Activated T-cell treated with anti-CD3 and anti-CD28 coated beads, Interleukin-2, amount 50 U/mL, for 48 hours (primary cell): ENCODE data around the gene DNMT3A.
"Not testable (repeated sequence)": the region's sequence is repeated elsewhere in the genome, so short reads cannot be mapped to it uniquely, and the experiment has no call there.

Experiments
- DNase-seq, 2 experiments: peaks; one replicate each; pipeline ENCODE4 v3.0.0-alpha.2; 2020

Gene DNMT3A

DNA sequence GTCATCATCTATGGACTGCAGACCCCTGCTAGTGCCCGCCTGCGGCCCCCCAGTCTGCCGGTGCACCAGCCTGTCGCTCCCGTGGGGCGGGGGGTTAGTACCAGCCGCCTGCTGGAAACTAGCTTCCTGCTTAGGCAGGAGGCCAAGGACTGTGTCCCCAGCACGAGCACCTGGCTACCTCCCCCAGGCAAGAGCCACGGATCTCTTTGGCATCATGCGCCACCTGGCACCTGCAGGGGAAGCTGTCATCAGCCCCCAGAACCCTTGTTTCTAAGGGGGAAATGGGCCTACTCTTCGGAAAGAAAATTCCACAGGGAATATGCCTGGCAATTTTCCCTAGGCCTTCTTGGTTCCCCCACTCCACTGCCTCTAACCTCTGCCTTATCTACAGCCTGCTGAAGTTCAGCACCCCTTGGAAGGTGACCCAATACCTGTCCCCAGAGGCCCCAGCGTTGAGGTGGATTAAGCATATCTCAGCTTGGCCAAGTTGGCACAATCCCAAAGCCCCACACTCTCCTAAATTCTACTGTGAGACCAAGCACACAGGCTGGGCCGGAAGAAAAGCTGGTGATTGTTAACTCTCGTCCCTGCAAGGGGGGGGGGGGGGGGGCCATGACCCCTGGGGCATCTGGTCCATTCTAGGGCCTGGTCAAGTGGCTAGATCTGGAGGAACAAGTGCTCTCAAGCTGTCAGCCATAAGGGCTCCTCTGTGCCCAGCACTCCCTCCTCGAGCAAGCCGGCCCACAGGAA is 111.4 kb downstream of the DNMT3A start:
- DNase-seq: no peak

DNA sequence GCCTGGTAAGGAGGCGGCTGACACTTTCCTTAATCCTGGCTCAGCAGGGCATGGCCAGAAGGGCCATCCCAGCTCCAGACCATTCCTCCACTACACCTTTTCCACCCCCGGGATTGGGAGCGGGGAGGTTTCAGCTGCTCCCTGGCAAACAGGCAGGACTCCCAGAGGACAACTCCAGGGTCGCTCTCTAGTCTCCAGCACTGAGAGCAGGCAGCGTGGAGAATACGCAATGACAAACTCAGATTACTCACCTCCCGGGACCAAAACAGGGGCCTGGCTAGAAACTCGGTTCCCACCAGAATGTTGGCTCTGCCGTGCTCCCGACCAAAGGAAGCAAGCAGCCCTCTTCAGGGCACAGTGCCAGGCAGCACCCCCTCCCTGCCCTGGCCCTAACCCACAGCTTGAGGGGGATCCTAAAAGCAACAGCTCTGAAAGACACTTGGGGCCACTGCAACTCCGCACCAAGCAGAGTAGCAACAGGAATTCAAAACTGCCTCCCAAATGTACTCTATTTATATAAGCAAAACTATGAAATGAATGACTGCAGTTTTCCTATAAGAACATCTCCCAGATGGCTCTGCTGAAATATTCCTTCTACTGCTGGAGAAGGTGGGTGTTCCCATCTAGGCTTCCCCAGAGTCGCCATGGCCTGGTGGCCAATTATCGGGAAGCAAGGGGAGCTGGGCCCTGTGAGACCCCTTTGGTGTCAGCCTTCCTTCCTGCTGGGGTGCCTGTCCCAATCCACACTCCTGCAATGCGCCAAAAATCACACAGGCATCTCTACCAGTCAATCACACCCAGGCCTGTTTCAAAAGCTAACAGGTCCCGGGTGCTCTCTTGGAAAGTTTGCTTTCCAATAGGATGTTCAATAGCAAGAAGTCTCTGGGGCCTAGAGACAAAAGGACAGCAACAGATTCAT is 112.2 kb downstream of the DNMT3A start:
- DNase-seq: no peak

DNA sequence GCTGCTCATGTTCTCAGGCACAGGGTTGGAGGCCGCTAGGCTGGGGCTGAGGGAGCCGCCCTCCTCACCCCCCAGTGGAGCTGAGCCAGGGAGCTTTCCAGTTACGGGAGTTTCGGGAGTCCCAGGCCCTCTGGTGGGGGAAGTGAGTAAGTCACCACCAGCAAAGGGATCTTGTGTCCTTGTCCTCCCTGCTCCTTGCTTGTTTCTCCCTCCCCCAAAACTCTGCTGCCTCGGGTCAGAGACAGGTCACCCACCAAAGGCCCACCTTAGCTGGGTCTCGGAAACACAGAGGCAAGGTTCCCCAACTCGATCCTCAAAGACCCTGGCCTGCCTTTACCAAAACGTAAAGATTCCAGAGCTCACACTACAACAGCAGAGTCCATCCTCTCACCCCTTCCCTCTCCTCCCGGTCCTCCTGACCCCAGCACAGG is 112.9 kb downstream of the DNMT3A start:
- DNase-seq: peak; percentile 56 to 65

DNA sequence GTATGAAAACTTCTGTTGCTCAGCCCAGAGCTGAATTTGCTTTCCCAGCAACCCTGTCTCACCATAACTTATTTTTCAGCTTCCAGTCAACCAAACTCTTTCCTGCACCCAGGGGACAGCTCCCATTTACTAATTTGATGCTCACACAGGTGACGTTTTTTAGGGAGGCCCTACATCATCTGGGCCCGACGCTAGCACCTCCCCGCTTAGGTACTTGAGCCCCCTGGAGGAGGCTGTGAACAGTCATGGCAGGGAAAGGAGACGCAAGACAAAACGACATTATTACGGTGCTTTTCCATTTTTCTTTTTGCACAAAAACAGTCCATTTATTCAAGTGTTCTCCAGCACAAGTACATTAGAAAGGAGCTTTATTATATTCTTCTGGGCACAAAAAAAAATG is 114.1 kb downstream of the DNMT3A start:
- no peak for DNase-seq

DNA sequence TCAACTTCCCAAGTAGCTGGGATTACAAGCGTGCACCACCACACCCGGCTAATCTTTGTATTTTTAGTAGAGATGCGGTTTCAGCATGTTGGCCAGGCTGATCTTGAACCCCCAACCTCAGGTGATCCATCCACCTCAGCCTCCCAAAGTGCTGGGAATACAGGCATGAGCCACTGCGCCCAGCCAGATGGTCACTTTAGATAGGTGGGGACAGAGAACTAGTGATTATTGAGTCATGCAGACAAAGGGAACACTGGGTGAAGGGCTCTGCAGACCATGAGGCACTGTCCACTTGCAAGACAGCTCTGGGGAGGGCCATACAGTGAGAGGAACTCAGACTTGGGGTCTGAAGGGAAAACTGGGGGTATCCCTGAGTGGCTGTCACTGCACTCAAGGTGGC is 114.9 kb downstream of the DNMT3A start:
- DNase-seq: no peak

DNA sequence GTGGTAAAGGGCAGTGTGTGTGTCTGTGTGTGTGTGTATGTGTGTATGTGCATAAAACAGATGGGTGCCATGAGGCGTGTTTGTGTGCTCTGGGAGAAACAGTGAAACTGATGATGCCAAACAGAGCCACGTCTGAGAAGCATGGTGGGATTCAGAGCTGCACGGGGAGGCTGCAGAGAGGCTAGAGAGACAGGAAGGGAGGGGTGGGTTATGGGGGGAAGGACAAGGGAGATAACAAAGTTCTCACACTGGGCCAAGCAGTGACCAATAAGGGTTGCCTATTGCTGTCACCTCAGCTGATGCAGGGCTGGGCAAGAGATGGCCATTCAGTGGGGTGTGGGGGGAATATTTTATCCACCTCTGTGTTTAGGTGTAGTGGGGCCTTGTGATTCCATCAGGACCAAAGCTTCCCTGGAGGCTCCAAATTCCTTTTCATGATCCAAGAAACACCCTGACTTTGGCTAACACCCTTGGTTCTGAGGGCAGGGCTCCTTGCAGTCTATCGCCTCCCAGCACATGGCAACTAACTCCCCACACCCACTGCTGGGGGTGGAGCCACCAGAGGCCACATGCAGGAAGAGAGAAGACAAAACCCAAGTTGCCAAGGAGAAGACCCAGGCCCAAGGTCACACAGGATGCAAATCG is 119.1 kb downstream of the DNMT3A start:
- no peak for DNase-seq

DNA sequence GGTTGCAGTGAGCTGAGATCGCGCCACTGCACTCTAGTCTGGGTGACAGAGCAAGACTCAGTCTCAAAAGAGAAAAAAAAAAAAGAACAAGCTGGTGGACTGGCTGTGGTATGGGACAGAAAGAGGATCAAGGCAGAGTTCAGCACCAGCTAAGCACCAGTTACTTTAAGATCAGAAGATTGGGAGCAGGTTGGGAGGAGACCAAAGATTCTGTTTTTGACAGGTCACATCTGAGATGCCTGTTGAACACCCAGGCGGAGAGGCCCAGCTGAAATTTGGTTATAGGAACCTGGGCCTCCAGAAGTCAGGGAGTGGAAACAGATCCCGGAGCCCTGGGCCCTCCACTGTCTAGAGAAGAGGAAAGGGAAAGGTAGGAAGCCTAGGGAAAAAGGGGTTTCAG is 120.1 kb downstream of the DNMT3A start:
- DNase-seq: no peak

DNA sequence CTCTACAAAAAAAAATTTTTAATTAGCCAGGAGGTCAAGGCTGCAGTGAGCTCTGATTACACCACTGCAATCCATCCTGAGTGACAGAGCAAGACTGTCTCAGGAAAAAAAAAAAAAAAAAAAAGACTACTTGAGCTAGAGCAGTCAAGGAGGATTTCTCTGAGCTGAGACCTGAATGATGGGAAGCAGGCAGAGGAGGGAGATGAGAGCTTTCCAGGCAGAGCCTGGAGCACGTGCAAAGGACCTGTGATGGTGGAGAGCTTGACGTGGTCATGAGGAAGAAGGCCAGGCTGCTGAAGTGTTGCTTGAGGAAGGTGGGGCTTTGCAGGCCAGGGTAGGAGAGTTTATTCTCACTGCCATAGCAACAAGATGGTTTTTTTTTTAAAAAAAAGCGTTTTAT is 121.4 kb downstream of the DNMT3A start:
- DNase-seq: no peak

DNA sequence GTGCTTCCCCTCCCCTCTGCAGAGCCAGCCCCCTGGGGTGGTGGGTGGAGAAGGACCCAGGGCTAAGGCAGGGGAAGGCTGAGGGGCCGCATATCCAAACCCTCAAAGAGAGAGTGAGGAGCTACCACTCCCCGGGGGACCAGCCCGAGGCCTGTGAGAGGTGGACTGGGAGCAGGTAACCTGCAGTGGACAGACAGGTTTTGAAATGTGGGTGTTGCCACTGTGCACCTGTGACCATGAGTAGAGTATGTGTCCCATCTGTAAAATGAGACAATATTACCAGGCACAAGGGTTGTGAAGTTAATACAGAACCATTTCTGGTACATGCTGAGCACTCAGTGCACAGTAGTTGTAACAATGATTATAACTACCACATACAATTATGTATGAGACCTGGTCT is 122.1 kb downstream of the DNMT3A start:
- DNase-seq: no peak

DNA sequence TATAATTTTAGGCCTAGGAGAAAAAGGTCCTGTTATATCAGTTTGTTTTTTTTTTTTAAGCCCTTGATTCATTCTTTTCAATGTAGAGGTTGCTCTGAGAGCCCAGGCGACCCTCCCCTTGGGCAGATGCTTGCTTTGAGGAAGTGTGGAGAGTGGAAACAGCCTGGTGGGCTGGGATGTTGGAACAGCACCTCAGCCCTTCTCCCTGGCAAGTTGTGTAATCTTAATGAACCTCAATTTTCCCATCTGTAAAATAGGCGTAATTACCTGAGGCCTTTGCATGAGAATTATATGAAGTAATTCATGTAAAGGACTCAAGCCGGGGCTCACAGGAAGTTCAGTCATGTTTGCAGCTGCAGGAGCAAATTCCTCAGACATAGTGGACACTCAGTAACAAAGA is 123.6 kb downstream of the DNMT3A start:
- no peak for DNase-seq

DNA sequence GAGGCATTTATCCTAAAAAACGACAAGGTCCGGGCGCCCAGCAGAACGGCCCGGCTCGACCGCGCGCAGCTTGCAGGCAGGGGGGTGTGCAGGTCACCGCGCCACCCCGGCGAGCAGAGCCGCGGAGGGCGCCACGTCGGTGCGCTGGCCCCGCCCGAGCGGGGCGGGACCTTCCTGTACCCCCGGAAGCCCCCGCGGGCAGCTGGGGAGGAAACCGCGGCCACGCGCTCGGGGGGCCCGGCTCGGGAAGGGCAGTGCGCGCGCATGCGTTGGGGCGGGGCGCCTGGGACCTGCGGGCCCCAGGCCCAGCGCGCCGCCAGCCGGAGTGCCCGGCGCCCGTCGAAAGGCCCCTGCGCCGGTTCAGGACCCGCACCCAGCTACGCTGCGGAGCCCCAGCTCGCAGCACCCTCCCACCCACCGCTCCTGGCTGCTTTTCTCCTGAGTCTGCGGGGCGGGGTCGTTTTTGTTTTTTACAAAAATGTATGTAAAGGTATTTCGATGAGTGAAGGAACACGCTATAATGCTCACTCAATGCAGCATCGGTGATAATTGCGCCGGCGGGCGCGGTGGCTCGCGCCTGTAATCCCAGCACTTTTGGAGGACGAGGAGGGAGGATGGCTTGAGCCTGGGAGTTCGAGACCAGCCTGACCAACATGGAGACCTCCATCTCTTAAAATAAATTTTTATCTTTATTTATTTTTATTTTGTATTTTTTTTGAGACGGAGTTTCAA is 125.6 kb downstream of the DNMT3A start:
- DNase-seq: peak; percentile 85 to 91

DNA sequence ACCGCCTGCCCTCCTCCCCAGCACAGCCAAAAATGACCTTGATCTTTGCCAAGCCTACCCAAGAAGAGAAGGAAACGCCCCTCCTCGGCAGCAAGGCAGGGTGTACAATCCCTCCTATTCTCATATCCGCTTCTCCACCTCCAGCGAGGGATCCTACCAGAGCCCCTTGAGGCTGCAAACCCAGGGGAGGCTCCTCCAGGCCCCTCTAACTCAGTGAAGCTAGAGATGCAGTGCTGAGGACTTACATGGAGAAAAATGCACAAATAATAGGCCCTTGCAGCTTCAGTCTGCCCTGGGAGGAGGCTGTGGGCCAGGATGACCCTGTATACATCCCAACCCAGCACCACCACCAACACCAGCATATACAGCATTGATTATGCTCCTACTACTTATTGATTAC is 126.5 kb downstream of the DNMT3A start:
- no peak for DNase-seq

DNA sequence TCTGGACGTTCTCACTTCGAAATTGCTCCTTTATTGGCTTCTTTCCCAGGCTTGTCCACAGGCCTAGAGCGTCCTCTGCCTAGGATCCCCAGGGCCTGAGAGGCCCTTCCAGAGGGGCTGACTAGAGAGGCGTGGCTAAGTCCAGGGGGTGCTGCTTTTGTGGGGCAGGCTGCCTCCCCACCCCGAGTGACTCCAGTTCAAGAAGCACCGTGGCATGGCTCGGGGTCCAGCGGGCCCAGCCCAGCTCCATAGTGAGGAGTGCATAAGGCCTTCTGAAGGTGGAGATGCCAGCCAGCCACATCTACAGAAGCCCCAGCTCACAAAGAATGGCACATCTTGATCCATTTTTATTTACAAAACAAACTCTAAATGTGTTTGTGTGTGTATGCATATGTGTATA is 128.5 kb downstream of the DNMT3A start:
- DNase-seq: no peak

DNA sequence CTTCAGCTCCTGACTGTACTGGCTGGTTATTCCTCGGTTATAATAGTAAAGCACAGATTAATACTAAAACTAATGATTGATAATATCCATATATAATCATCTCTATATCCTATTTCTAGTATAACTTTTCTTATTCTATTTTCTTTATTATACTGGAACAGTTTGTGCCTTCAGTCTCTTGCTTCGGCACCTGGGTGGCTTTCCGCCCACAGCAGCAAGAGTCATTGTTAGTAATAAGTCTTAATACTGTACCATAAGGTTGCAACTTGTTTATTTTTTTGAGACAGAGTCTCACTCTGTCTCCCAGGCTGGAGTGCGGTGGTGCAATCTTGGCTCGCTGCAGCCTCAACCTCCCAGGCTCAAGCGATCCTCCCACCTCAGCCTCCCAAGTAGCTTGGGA is 130.8 kb downstream of the DNMT3A start:
- not testable (repeated sequence) for DNase-seq

DNA sequence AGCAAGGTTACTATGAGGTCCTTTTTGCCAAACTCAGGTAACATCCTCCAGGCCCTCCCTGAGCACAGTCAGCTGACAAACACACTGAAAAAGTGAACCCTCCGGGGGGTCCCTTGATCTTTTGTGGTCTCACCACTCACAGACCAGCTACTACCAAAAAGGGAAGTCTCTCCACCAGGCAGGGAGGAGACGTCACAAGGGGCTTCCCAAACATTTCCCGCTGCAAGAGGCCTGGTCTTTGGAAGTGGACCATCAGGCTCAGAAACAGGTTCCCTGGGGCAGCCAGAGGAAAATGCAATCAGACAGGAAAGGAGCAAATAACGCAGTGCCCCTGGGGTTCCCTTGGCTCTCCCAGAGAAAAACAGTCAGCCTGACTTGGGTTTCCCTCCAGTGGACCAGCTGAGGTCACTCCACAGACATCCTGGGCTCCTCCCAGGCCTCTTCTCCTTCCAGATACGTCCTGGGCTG is 134.6 kb downstream of the DNMT3A start:
- DNase-seq: no peak

DNA sequence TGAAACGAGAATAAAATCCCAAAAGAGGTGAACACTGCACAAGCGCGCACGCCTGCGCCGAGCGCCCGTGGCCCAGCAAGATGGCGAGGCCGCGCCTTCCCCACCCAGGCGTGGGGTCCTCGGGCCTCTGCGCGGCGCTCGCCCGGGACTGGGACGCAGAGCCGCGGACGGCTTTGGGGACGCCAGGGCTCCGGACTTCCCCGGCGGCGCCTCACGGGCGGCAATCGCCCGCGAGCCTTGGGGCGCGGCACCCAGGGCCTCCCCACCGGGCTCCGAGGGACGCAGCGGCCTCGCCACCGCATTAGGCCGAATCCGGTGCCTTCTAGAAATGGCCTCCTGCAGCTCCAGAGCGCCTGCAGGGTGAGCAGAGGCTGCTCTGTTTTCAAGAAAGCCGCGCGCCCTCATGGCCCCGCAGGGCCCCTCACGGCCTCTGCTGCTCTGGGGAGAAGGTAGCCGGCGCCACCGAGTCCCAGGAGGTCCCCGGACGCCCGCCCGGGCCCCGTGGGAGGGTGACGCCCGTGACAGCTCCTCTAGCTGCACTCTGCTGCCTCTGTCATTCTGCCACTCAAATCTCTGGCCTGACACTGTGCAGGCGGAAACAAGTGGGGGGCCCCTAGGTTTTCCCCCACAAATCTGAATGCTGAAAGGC is 137.4 kb downstream of the DNMT3A start:
- peak in 1 of 2 experiments; percentile 31 for DNase-seq

DNA sequence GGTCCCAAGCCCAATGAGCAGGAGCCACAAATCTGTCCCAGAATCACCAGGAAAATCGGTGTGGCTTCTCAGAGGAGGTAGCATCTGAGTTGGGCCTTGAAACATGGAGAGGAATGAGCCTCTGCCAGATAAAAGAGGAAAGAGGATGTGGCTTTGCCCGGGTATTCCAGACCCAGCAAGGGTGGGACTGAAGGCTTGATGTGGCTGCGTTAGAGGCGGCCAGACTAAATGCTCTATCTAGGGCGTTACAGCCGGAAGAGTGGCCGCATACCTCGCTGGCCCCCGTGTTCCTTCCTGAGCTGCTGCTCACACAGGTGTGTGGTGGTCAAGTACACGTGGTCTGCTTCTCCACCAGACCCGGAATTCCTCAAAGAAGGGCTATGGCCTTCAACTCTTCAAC is 139.4 kb downstream of the DNMT3A start:
- DNase-seq: no peak

DNA sequence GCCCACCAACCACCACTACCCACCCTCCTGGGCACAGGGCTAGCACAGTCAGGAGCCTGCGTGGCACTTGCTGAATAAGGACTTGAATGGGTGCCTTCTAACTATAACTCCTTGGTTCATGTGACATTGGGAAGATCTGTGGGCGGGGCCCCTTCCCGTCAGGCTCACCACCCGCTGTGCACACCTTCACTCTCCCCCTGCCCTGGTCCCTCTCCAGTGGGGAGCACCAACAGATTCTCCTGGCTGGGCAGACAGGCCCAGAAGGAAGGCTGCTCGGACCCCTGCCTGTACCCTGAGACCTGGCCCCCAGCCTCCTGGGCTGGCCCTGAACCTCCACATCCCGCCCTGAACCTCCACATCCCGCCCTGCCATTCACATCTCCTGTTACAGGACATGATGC is 139.9 kb downstream of the DNMT3A start:
- DNase-seq: no peak

DNA sequence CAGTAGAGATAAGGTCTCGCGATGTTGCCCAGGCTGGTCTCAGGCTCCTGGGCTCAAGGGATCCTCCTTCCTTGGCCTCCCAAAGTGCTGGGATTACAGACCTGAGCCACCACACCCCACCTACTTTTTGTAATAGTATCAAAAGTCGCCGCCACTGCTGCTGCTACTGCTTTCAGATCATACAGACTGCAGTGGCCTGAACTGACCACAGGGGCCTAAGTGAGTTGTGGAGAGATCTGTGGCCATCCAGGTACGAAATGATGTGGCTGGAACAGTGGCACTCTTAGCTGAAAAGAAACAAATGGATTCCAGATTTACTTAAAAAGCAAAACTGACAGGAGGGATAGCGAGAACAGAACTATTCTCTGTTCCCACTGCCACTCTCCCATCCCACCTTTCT is 140.5 kb downstream of the DNMT3A start:
- DNase-seq: no peak

DNA sequence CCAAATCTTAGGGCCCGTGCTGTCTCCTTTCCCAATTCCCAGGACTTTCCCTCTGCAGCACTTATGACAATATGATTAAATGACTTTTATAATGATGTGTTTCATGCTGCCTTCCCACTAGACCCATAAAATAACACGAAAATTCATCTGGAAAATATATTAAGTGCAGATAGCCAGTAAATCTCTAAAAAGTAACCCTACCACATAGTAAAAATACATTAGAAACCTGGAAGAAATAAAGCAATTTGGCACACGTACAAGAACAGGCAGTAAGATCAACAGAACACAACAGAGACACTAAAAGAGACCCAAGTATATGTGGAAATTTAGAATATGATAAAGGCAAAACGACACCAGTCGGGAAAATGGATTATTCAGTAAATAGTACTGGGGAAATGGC is 143.1 kb downstream of the DNMT3A start:
- no peak for DNase-seq

DNA sequence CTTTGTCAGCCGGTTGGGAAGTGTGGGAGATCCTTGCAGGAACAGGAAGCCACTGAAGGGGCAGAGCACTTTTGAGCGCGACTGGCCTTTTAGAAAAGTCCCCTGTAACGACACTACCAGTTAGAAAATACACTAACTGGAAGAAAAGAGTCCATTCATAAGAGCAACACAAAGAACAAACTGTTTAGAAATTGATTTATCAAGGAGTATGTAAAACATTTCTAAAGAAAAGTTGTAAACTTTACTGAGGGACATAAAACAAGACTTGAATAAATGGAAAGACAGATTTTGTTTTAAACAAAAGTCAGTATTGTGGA is 143.6 kb downstream of the DNMT3A start:
- no peak for DNase-seq
